Hepatocyte (in vitro differentiated cells): ENCODE measurements around the gene UBN1.

ENCODE experiments used
- EZH2phosphoT487 ChIP-seq: fragments of 200-600 bp; sonication (generic); IDR thresholded peaks from one replicate; pipeline ENCODE4 v1.6.1; 2018; ENCODE audit warnings: antibody characterized with exemption, mild to moderate bottlenecking, low read depth, moderate library complexity; ENCODE audit not compliant: unreplicated experiment, severe bottlenecking
- TF ChIP-seq, protein P1 (sequence below): fragments of 200-600 bp; sonication (generic); IDR thresholded peaks from 2 replicates; pipeline ENCODE4 v1.5.1; 2016; ENCODE audit warnings: antibody characterized with exemption, mild to moderate bottlenecking; ENCODE audit not compliant: poor library complexity

DNA sequence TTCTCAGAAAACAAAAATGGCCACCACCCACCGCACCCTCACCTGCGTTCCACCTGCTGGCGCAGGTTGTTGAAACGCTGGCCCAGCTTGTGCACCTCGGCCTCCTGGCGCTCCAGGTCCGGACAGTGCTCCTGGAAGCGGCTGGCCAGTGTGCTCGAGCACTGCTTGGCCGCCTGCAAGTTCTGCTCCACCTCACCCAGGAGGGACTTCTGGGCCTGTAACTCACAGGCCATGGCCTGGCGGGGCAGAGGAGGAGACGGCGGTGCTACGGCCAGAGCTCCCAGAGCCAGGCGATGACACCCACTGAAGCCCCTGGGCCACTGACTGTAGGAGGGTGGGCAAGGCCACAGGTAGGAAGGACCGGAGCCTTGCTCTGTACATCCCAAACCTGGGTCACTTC is 43.4 kb downstream of the UBN1 start:
- TF ChIP-seq, protein P1, sequence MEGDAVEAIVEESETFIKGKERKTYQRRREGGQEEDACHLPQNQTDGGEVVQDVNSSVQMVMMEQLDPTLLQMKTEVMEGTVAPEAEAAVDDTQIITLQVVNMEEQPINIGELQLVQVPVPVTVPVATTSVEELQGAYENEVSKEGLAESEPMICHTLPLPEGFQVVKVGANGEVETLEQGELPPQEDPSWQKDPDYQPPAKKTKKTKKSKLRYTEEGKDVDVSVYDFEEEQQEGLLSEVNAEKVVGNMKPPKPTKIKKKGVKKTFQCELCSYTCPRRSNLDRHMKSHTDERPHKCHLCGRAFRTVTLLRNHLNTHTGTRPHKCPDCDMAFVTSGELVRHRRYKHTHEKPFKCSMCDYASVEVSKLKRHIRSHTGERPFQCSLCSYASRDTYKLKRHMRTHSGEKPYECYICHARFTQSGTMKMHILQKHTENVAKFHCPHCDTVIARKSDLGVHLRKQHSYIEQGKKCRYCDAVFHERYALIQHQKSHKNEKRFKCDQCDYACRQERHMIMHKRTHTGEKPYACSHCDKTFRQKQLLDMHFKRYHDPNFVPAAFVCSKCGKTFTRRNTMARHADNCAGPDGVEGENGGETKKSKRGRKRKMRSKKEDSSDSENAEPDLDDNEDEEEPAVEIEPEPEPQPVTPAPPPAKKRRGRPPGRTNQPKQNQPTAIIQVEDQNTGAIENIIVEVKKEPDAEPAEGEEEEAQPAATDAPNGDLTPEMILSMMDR: no peak
- TF ChIP-seq EZH2phosphoT487: no peak
